ENCODE data around the gene GNLY.

Gene GNLY

DNA sequence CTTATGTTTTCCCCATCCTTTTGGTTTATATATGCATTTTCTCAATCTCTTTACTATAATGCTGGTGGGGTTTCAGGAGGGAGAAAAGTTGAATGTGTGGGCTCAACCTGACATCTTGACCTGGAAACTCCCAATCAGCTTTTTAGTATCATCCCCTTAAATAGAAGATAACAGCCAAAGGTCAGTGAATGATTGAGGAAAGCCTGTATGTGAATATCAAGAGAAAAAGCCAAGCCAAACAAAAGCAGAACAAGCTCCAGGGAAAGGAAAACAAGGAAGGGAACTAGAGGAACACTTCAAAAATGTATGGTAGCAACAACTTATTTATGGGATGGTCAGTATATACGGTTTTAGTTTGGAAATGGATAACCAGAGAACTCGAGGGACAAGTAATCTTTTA is 31.3 kb downstream of the GNLY start:
- DNase-seq (ENCODE audit: low read depth in 2 of 3, low spot score in 2 of 3): no peak

DNA sequence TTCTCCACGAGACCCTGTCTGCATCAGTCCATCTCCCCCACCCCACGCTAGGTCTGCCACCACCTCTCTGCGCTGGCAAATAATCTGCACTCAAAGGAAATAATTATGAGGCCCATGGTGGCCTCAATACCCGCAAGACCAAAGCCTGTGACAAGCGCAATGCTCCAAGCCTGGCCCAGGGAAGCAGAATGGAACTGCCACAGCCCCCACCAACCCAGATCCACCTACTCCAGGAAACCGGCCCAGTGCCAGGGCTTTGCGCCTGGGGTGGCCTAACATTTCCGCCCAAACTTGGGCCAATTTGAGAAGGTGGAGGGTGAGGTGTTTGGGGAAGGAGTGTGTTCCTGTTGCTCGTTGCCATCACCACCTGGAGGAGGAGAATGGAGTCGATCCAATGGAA is 33.6 kb downstream of the GNLY start:
- no peak for DNase-seq (ENCODE audit: low read depth in 2 of 3, low spot score in 2 of 3)

DNA sequence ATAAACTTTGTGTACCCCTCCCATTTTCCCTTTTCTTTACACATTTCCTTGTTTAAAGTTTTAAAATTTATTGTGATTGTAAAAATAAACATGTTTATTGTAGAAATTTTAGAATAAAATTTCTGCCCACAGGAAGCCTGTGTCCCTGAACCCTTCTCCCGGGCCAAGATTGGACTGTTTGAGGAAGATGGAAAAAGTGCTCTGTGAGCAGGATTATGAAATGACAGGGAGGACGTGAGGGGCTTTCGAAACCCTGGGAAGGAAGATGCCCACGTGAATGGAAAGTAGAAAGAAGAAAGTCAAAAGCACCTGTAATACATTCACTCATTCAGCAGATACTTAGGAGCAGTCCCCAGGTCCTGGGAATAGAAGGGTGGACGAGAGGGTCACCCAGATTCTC is 34.2 kb downstream of the GNLY start:
- no peak for DNase-seq (ENCODE audit: low read depth in 2 of 3, low spot score in 2 of 3)

DNA sequence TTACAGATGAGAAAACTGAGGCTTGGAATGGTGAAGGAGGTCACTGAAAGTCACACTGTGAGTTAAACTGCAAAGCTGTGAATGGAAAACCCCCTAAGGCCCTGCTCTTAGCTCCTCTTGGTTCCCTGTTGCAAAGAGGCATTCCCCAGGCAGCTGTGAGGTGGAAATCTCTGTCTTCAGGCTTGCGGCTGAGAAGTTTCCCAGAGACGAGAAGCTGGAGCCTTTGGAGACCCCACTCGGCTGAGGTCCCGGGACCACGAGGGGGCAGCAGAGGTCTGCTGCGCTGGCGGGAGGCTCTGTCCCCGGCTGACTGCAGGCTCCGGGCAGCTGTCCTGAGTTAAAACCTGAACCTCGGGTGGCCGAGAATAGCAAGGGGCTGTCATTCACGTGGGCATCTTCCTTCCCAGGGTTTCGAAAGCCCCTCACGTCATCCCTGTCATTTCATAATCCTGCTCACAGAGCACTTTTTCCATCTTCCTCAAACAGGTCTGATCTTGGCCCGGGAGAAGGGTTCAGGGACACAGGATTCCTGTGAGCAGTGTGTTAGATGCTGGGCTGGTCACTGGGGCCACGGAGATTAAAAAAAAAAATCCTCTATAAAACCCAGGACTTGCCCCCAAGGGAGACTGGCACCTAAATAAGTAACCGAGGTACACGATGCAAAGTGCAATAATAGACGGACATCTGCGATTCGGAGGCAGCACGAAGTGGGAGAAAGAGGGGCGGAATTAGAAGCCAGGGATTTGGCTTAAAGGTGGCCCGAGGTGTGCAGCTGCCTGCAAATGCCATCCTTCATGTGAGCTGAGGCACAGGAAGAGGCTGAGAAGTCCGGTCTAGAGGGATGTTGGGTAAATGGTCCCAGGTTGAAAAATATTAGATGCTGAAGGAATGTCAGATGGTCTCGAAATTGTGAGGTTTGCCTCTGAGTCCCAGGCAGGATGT is 35.0 kb downstream of the GNLY start:
- peak; percentile 46 to 79 (median 70) for DNase-seq (ENCODE audit: low read depth in 2 of 3, low spot score in 2 of 3)

GRCh38 chr2:85729825-85730510 is 35.8 kb downstream of the GNLY start:
- no peak for DNase-seq (ENCODE audit: low read depth in 2 of 3, low spot score in 2 of 3)

- DNase-seq (ENCODE audit: low read depth in 2 of 3, low spot score in 2 of 3): no peak
These were observed 36.6 kb downstream of the GNLY start for GRCh38 chr2:85730686-85731230.

DNA sequence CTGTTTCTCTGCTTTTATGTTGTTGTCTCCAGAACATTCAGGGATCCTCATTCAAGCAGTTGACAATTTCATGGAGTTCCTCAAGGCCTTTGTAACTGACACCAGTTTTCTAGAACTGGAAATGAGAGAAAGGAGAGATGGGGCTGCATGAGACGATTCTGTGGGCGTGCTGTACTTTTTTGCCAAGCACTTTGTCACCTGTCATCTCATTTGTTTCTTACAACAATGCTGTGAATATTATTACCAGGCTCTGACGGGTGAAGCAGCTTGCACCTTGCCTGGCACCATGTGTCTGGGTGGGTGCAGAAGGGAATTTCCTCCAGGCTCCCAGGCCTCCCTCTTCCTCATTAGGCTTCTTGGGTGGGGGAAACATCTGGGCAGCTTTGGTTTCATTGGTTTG is 37.4 kb downstream of the GNLY start:
- DNase-seq (ENCODE audit: low read depth in 2 of 3, low spot score in 2 of 3): no peak

DNA sequence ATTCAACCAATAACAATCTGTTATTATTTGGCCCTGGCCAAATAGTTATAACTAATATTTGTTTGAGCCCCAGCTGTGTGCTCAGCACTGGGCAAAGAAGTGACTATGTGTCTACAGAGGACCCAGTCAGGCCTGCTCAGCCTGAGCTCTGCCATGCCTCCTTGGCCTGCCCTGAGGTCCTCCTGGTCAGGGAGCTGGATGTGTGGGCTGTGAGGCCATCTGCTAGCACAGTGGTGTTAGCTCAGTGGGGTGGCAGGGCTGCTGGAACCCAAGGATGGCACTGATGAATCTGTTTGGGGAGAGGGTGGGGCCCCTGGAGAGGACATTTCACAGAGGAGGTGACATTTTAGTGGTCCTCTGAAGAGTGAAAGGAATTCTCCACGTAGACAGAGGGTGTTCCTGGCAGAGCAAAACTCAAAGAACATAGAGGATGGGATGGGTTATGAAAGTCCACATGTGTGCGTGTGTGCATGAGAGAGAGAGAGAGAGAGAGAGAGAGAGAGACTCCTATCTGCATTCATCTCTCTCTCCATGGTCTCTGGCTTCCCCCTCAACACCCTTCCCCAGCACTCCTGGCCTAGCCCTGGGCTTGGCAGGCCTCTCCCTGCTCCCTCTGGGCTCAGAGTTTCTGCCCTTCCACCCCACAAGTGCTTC is 38.4 kb downstream of the GNLY start:
- DNase-seq (ENCODE audit: low read depth in 2 of 3, low spot score in 2 of 3): no peak

GRCh38 chr2:85733121-85733960 is 39.2 kb downstream of the GNLY start:
- DNase-seq (ENCODE audit: low read depth in 2 of 3, low spot score in 2 of 3): no peak

DNA sequence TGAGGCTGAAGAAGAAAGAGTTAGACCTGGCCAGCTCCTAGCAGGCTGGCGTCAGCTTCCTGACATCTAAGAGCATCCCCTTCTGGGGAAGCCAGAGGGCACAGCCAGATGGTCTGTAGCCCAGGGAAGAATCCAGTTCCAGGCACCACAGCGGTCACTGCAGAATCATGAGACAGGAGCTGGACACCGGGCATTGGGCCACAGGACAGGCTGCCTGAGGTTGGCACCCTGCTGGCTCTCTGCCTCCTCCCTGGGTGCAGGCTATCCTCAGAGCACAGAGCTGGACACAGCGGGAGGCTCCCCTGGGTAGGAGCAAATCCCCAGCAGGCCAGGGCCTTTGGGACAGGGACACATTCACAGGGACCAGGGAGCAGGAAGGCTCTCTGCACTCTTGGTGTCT is 39.9 kb downstream of the GNLY start:
- no peak for DNase-seq (ENCODE audit: low read depth in 2 of 3, low spot score in 2 of 3)

DNA sequence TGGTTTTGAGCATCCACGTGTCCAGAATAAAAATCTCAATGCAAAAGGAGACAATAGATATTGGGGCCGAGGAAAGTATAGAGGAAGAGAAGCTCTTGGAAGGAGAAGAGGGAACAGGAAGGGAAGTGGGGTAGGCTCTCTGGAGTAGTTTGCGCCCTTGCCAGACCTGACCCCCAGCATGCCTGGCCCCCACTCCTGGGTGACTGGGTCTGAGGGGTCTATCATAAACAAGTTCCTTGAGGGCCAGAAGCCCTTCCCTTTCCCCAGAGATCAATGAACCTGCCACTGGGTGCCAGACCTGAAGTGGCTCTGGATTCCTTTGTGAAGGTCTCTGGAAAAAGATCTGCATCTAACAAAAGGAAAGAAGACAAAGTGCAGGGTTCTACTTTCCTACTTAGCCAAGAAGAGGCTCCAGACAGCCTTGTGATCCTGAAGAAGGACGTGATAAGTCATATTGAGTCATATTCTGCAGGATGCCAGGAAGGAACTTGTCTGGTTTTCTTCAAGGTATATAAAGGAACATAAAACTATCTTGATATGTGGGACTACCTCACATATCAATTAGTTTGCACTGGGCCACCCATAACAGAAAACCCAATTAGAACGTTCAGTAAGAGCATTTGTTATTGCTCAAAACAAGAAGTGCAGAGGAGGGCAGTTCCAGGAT is 40.9 kb downstream of the GNLY start:
- DNase-seq (ENCODE audit: low read depth in 2 of 3, low spot score in 2 of 3): no peak

DNA sequence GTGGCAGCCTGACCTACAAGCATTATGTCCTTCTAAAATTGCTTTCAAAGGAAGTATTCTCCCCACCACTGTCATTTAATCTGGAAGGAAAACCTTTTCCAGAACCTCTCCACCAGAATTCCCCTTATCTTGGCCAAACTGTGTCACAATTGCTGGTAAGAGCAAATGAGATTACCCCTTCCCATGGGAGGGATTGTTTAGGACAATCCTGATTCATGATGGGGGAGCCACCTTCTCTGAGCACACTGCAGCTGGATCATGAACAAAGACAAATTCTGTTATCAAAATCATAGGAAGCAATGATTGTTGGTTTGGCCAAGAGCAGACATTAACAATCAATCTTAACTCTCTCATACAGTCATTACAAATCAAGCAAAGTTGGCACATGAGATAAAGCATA is 41.5 kb downstream of the GNLY start:
- DNase-seq (ENCODE audit: low read depth in 2 of 3, low spot score in 2 of 3): no peak

- no peak for DNase-seq (ENCODE audit: low read depth in 2 of 3, low spot score in 2 of 3)
These were observed 42.5 kb downstream of the GNLY start for GRCh38 chr2:85736456-85737355.

- no peak for DNase-seq (ENCODE audit: low read depth in 2 of 3, low spot score in 2 of 3)
These were observed 43.3 kb downstream of the GNLY start for GRCh38 chr2:85737481-85737880.

DNA sequence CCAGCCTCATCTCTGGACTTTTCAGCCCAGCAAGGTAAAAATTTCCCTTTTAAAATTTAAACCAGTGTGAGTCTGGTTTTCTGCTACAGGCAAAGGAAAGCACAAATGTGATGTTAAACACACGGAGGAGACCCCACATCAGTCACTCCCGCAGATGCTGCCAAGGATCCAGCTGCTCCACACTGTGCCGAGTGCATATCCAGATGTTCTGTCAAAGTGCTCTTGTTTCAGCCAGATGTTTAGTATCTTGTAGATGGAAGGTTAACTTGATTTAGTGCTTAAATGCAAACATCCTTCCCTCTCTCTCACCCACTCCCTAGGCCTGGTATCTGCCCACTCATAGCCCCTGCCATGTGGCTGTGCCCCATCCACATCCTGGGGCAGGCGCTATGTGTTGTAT is 43.8 kb downstream of the GNLY start:
- DNase-seq (ENCODE audit: low read depth in 2 of 3, low spot score in 2 of 3): no peak

DNA sequence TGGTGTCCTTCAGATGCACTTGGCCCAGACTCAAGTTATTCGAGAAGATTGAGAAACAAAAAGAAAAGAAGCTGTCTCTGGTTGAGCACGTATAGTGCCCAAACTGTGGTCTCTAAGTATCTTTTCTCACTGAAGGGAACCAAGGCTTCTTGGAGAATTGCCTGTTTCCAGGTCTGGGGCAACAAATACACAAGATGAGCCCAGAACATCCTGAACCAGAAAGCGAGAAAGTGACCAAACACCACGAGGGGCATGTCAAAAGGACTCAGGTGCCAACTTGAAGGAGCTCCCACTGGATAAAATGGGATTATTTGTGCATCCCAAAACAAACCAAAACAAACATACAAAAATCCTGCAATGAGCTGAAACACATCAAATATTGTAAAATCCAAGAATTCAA is 46.0 kb downstream of the GNLY start:
- DNase-seq (ENCODE audit: low read depth in 2 of 3, low spot score in 2 of 3): no peak

GRCh38 chr2:85741211-85741832 is 47.2 kb downstream of the GNLY start:
- no peak for DNase-seq (ENCODE audit: low read depth in 2 of 3, low spot score in 2 of 3)

DNA sequence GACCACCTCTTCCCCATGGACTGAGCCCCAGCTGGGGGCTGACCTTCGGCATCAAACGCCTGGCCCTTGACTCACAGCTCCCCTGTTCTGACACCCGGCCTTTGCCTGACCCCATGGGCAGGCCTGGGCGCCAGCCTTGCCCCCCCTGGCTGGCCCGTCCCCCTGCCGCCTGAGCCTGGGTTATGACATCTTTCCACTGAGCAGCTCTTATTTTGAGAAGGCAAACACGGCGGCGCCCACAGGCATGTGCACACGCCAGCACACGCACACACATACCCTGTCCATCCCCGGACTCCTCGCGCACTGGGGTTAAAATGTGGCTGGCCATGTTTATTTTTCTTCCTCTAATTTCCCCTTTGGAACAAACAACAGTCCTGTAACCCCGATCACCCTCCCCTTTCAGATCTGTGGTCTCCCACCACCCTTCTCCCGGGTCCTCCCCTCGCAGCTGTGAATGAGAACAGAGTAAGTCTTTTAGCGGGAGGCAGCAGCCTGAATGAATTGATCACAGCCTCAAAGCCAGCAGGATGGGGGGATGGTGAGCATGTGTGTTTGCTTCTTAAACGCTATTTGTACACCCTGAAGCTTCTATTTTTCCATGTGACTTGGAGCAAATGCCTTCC is 47.8 kb downstream of the GNLY start:
- DNase-seq (ENCODE audit: low read depth in 2 of 3, low spot score in 2 of 3): no peak
